OCI-LY3 (cell line): ENCODE data around the gene TUG1.

Experiments used
- EZH2phosphoT487 ChIP-seq: fragments of 200-600 bp; shearing (Covaris generic); IDR thresholded peaks from 2 replicates; pipeline ENCODE4 v1.6.1; 2018; ENCODE audit warnings: antibody characterized with exemption, mixed run types, low read depth
- TF ChIP-seq, protein P1 (sequence below): fragments of 200-600, 300-600 bp; sonication (generic); IDR thresholded peaks from 2 replicates; pipeline ENCODE4 v1.5.1; 2014; ENCODE audit warnings: antibody characterized with exemption, low read length, low read depth

- TF ChIP-seq, protein P1, sequence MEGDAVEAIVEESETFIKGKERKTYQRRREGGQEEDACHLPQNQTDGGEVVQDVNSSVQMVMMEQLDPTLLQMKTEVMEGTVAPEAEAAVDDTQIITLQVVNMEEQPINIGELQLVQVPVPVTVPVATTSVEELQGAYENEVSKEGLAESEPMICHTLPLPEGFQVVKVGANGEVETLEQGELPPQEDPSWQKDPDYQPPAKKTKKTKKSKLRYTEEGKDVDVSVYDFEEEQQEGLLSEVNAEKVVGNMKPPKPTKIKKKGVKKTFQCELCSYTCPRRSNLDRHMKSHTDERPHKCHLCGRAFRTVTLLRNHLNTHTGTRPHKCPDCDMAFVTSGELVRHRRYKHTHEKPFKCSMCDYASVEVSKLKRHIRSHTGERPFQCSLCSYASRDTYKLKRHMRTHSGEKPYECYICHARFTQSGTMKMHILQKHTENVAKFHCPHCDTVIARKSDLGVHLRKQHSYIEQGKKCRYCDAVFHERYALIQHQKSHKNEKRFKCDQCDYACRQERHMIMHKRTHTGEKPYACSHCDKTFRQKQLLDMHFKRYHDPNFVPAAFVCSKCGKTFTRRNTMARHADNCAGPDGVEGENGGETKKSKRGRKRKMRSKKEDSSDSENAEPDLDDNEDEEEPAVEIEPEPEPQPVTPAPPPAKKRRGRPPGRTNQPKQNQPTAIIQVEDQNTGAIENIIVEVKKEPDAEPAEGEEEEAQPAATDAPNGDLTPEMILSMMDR, result no peak
- no peak for TF ChIP-seq EZH2phosphoT487
Measured at GRCh38 chr22:30934053-30934452, 35.0 kb upstream of the TUG1 start.
